IMR-90 (cell line): ENCODE data around the gene MIPEP. TPM values are rescaled to one million over a fixed set of nuclear protein-coding genes. Genes with fewer than 3 reads are reported as not detected.

Experiments
- ATAC-seq: fragments of 200-7000 bp; cut with Tn5 transposase; 2 replicates; pipeline ENCODE4 v1.9.1; 2020; ENCODE audit warnings: low read depth, mild to moderate bottlenecking, moderate library complexity
- BruUV-seq: library from RNA; stranded (reverse); fragments of 400-500 nt; replicated peaks from 2 replicates; lab custom pipeline; 2021; lab: Mats Ljungman, UMichigan
- CTCF ChIA-PET: fragments of 300-600 bp; formaldehyde crosslinking; extraction: SDS; loops from one replicate; lab custom pipeline; 2021; ENCODE audit warnings: antibody characterized with exemption; lab: Yijun Ruan, JAX
- POLR2A ChIA-PET: fragments of 300-600 bp; sonication (Branson Sonifier 250); formaldehyde crosslinking; loops from one replicate; lab custom pipeline; 2022; ENCODE audit warnings: antibody characterized with exemption; ENCODE audit not compliant: unreplicated experiment; lab: Charles Lee
- DNase-seq: peaks from one replicate; pipeline ENCODE4 v3.0.0; 2013
- H2AFZ ChIP-seq: replicated peaks from 2 replicates; pipeline ENCODE3; 2013; ENCODE audit warnings: low read length, mild to moderate bottlenecking; ENCODE audit not compliant: poor library complexity
- H2AK5ac ChIP-seq: 2 replicates; pipeline ENCODE4 v1.6.1; 2013; ENCODE audit warnings: low read depth, low read length, inconsistent platforms
- H2AK9ac ChIP-seq: replicated peaks from 2 replicates; pipeline ENCODE3; 2013; ENCODE audit warnings: mild to moderate bottlenecking, low read depth, low read length, moderate library complexity; ENCODE audit not compliant: poor library complexity
- H2BK120ac ChIP-seq: 2 replicates; pipeline ENCODE4 v1.6.1; 2013; ENCODE audit warnings: low read depth, low read length, inconsistent platforms
- H2BK15ac ChIP-seq: 3 replicates; pipeline ENCODE4 v1.6.1; 2013; ENCODE audit warnings: low read depth, low read length, inconsistent platforms
- H2BK20ac ChIP-seq: 2 replicates; pipeline ENCODE4 v1.6.1; 2013; ENCODE audit warnings: low read depth, mild to moderate bottlenecking, inconsistent platforms, low read length, moderate library complexity
- H2BK5ac ChIP-seq: 2 replicates; pipeline ENCODE4 v1.6.1; 2013; ENCODE audit warnings: mild to moderate bottlenecking, low read depth, low read length, inconsistent platforms; ENCODE audit not compliant: poor library complexity, severe bottlenecking
- H3K14ac ChIP-seq: replicated peaks from 2 replicates; pipeline ENCODE4 v1.6.1; 2013; ENCODE audit warnings: low read depth, low read length, inconsistent platforms
- H3K18ac ChIP-seq: 2 replicates; pipeline ENCODE4 v1.6.1; 2013; ENCODE audit warnings: low read depth, low read length, control low read depth
- H3K23ac ChIP-seq: 2 replicates; pipeline ENCODE4 v1.6.1; 2013; ENCODE audit warnings: low read depth, low read length, inconsistent platforms
- H3K27ac ChIP-seq: 2 replicates; pipeline ENCODE4 v1.5.1; 2013; ENCODE audit warnings: mild to moderate bottlenecking, control low read depth, low read length; ENCODE audit not compliant: insufficient read depth
- H3K27me3 ChIP-seq: 2 replicates; pipeline ENCODE4 v1.6.1; 2013; ENCODE audit warnings: low read length; ENCODE audit not compliant: control insufficient read depth, insufficient read depth
- H3K36me3 ChIP-seq: 2 replicates; pipeline ENCODE4 v1.6.1; 2013; ENCODE audit warnings: low read length, mixed read lengths; ENCODE audit not compliant: control insufficient read depth, insufficient read depth
- H3K4ac ChIP-seq: 2 replicates; pipeline ENCODE4 v1.6.1; 2013; ENCODE audit warnings: low read depth, low read length, inconsistent platforms
- H3K4me1 ChIP-seq: 2 replicates; pipeline ENCODE4 v1.6.1; 2013; ENCODE audit warnings: low read length, mixed read lengths; ENCODE audit not compliant: control insufficient read depth, insufficient read depth
- H3K4me2 ChIP-seq: 2 replicates; pipeline ENCODE4 v1.6.1; 2013; ENCODE audit warnings: low read depth, mild to moderate bottlenecking, control low read depth, low read length, moderate library complexity
- H3K4me3 ChIP-seq: 2 replicates; pipeline ENCODE4 v1.5.1; 2013; ENCODE audit warnings: low read depth, mild to moderate bottlenecking, control low read depth, low read length, moderate library complexity; ENCODE audit not compliant: insufficient read depth
- H3K56ac ChIP-seq: 2 replicates; pipeline ENCODE4 v1.6.1; 2013; ENCODE audit warnings: low read length, inconsistent platforms; ENCODE audit not compliant: insufficient read depth; ENCODE audit errors: extremely low read depth
- H3K79me1 ChIP-seq, 2 experiments: 2 replicates each; pipeline ENCODE4 v1.6.1; 2013; ENCODE audit warnings: low read length in 2 of 2, inconsistent platforms in 1 of 2, low read depth in 1 of 2
- H3K9ac ChIP-seq: 2 replicates; pipeline ENCODE4 v1.6.1; 2013; ENCODE audit warnings: low read depth, low read length, control low read depth
- H3K9me1 ChIP-seq: 2 replicates; pipeline ENCODE4 v1.6.1; 2013; ENCODE audit warnings: low read length, inconsistent platforms; ENCODE audit not compliant: insufficient read depth
- H3K9me3 ChIP-seq: 2 replicates; pipeline ENCODE4 v1.6.1; 2013; ENCODE audit warnings: low read length; ENCODE audit not compliant: control insufficient read depth, insufficient read depth
- H4K20me1 ChIP-seq: 2 replicates; pipeline ENCODE4 v1.6.1; 2013; ENCODE audit warnings: low read length, inconsistent platforms; ENCODE audit not compliant: insufficient read depth
- H4K5ac ChIP-seq: 2 replicates; pipeline ENCODE4 v1.6.1; 2013; ENCODE audit warnings: mild to moderate bottlenecking, low read depth, low read length, control low read depth
- H4K8ac ChIP-seq, 2 experiments: 2 replicates each; pipeline ENCODE4 v1.6.1; 2013; ENCODE audit warnings: low read depth in 2 of 2, low read length in 2 of 2, control low read depth in 1 of 2, inconsistent platforms in 1 of 2
- H4K91ac ChIP-seq: 2 replicates; pipeline ENCODE4 v1.6.1; 2013; ENCODE audit warnings: low read depth, low read length, inconsistent platforms; ENCODE audit not compliant: insufficient read depth
- BHLHE40 ChIP-seq: fragments of 150-350 bp; IDR thresholded peaks from 2 replicates; pipeline ENCODE4 v1.6.1; 2016; ENCODE audit warnings: mild to moderate bottlenecking, low read depth, low read length
- CEBPB ChIP-seq: IDR thresholded peaks from 2 replicates; pipeline ENCODE4 v1.6.1; 2012; ENCODE audit warnings: low read depth, low read length, improper control_type of control experiment
- CHD1 ChIP-seq: IDR thresholded peaks from 2 replicates; pipeline ENCODE4 v1.6.1; 2012; ENCODE audit warnings: low read depth, low read length, improper control_type of control experiment
- ELK1 ChIP-seq: fragments of 150-350 bp; IDR thresholded peaks from 2 replicates; pipeline ENCODE4 v1.6.1; 2016; ENCODE audit warnings: low read depth, mild to moderate bottlenecking, low read length, moderate library complexity, borderline replicate concordance
- FOS ChIP-seq: fragments of 150-350 bp; IDR thresholded peaks from 2 replicates; pipeline ENCODE4 v1.6.1; 2016; ENCODE audit warnings: low read depth, low read length
- MAFK ChIP-seq: IDR thresholded peaks from 2 replicates; pipeline ENCODE4 v1.6.1; 2012; ENCODE audit warnings: low read depth, low read length, improper control_type of control experiment
- MAZ ChIP-seq: IDR thresholded peaks from 2 replicates; pipeline ENCODE4 v1.6.1; 2012; ENCODE audit warnings: low read depth, mild to moderate bottlenecking, low read length, improper control_type of control experiment, moderate library complexity, borderline replicate concordance
- MXI1 ChIP-seq: IDR thresholded peaks from 2 replicates; pipeline ENCODE4 v1.6.1; 2012; ENCODE audit warnings: low read depth, mild to moderate bottlenecking, low read length, moderate library complexity, borderline replicate concordance
- NFE2L2 ChIP-seq: fragments of 150-350 bp; IDR thresholded peaks from 2 replicates; pipeline ENCODE4 v1.6.1; 2016; ENCODE audit warnings: low read depth, mild to moderate bottlenecking, low read length
- POLR2A ChIP-seq: IDR thresholded peaks from 2 replicates; pipeline ENCODE4 v1.6.1; 2012; ENCODE audit warnings: mild to moderate bottlenecking, low read depth, low read length
- RAD21 ChIP-seq: IDR thresholded peaks from 2 replicates; pipeline ENCODE4 v1.6.1; 2012; ENCODE audit warnings: low read length, improper control_type of control experiment
- RCOR1 ChIP-seq: IDR thresholded peaks from 2 replicates; pipeline ENCODE4 v1.6.1; 2012; ENCODE audit warnings: mild to moderate bottlenecking, low read length, improper control_type of control experiment; ENCODE audit not compliant: insufficient replicate concordance
- RFX5 ChIP-seq: IDR thresholded peaks from 2 replicates; pipeline ENCODE4 v1.8.0; 2012; ENCODE audit warnings: low read depth, mild to moderate bottlenecking, low read length, moderate library complexity
- SMC3 ChIP-seq: fragments of 150-350 bp; IDR thresholded peaks from 2 replicates; pipeline ENCODE4 v1.6.1; 2016; ENCODE audit warnings: low read depth, mild to moderate bottlenecking, antibody characterized with exemption, low read length, moderate library complexity
- WGBS, 2 experiments: methylation state at CpG; one replicate each; pipeline versions ENCODE4 v1.1.5 to v1.1.7; 2013; ENCODE audit warnings: missing lambda C conversion rate in 2 of 2; ENCODE audit not compliant: insufficient read length in 1 of 2; ENCODE audit errors: extremely low coverage in 2 of 2; 5-methylcytosine and 5-hydroxymethylcytosine counted together
- dilution Hi-C: fragments of 300-500 bp; cut with HindIII; formaldehyde crosslinking; loops from one replicate; pipeline ENCODE4 v1.14.3; 2018; ENCODE audit warnings: low sequenced_read_pairs; ENCODE audit not compliant: unreplicated experiment
- in situ Hi-C: fragments of 300-500 bp; cut with MboI; formaldehyde crosslinking; loops from 3 replicates; pipeline ENCODE4 v1.14.3; 2019; ENCODE audit warnings: low sequenced_read_pairs, inconsistent platforms, mixed read lengths
- intact Hi-C: fragments of 100-400 bp; cut with micrococcal nuclease; formaldehyde crosslinking; loops from 2 replicates; pipeline ENCODE4 v1.10.0; 2022
- polyA plus RNA-seq, 3 experiments: library from polyadenylated mRNA; depleted of rRNA; stranded (reverse); fragments of >200 nt; gene quantifications; 2 replicates each; pipeline ENCODE4 v1.2.3, GENCODE V29; 2012; ENCODE audit warnings: low replicate concordance in 1 of 3
- total RNA-seq: library from RNA; depleted of rRNA; stranded (reverse); fragments of >200 nt; gene quantifications from 2 replicates; pipeline ENCODE4 v1.2.3, GENCODE V29; 2012
- TF ChIP-seq, protein P1 (sequence below): fragments of 150-350 bp; IDR thresholded peaks from 2 replicates; pipeline ENCODE4 v1.6.1; 2017; ENCODE audit warnings: mild to moderate bottlenecking, antibody characterized with exemption, low read length, low read depth
- TF ChIP-seq, protein P2 (sequence below): conservative IDR thresholded peaks from 2 replicates; pipeline ENCODE4 v1.5.1; 2012; ENCODE audit warnings: mild to moderate bottlenecking, low read depth, low read length, improper control_type of control experiment

MIPEP gene
- total and polyA plus RNA-seq, 2 of the 4 experiments (the other 2 are of a cell fraction): 15.0 to 21.5 TPM

GRCh38 chr13:23852351-23852750, 36.8 kb downstream of the MIPEP start:
- peaks cover 3% of the 10 kb centered on the region for H3K9me1 ChIP-seq
- intact Hi-C loops (no loop called here), dilution Hi-C loops (no loop called here), in situ Hi-C loops (no loop called here)
- no peak overlapping the region for H2BK15ac ChIP-seq
- H2AK9ac ChIP-seq: no peak overlapping the region
- WGBS, 2 experiments: no CpG with 5 or more reads among the region's 2 CpGs
- H3K18ac ChIP-seq: no peak overlapping the region
- no peak overlapping the region for H2BK5ac ChIP-seq
- no peaks in the 10 kb centered on the region for H3K79me1 ChIP-seq
- no peak overlapping the region for H3K9ac ChIP-seq
- BruUV-seq: no TSS peak
- ChIA-PET CTCF (no interaction called here), POLR2A (no interaction called here)
- no peak overlapping the region for H3K14ac ChIP-seq
- H3K36me3 ChIP-seq: peaks cover 8% of the 10 kb centered on the region
- H3K9me3 ChIP-seq: no peaks in the 10 kb centered on the region
- ATAC-seq (no peak), DNase-seq (no peak)
- H3K27ac ChIP-seq: no peak overlapping the region
- H4K8ac ChIP-seq: no peak overlapping the region
- H4K91ac ChIP-seq: no peak overlapping the region
- H3K27me3 ChIP-seq: no peaks in the 10 kb centered on the region
- H3K4me2 ChIP-seq: no peak overlapping the region
- no peak overlapping the region for H2AK5ac ChIP-seq
- no peak overlapping the region for H2BK20ac ChIP-seq
- H2BK120ac ChIP-seq: no peak overlapping the region
- no peak overlapping the region for H3K4ac ChIP-seq
- TF ChIP-seq CHD1: no peak
- no peak for TF ChIP-seq FOS
- no peak for TF ChIP-seq SMC3
- no peak for TF ChIP-seq MXI1
- no peak for TF ChIP-seq RCOR1
- TF ChIP-seq, protein P1, sequence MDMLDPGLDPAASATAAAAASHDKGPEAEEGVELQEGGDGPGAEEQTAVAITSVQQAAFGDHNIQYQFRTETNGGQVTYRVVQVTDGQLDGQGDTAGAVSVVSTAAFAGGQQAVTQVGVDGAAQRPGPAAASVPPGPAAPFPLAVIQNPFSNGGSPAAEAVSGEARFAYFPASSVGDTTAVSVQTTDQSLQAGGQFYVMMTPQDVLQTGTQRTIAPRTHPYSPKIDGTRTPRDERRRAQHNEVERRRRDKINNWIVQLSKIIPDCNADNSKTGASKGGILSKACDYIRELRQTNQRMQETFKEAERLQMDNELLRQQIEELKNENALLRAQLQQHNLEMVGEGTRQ: no peak
- TF ChIP-seq ELK1: no peak
- TF ChIP-seq POLR2A: no peak
- TF ChIP-seq, protein P2, sequence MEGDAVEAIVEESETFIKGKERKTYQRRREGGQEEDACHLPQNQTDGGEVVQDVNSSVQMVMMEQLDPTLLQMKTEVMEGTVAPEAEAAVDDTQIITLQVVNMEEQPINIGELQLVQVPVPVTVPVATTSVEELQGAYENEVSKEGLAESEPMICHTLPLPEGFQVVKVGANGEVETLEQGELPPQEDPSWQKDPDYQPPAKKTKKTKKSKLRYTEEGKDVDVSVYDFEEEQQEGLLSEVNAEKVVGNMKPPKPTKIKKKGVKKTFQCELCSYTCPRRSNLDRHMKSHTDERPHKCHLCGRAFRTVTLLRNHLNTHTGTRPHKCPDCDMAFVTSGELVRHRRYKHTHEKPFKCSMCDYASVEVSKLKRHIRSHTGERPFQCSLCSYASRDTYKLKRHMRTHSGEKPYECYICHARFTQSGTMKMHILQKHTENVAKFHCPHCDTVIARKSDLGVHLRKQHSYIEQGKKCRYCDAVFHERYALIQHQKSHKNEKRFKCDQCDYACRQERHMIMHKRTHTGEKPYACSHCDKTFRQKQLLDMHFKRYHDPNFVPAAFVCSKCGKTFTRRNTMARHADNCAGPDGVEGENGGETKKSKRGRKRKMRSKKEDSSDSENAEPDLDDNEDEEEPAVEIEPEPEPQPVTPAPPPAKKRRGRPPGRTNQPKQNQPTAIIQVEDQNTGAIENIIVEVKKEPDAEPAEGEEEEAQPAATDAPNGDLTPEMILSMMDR: no peak
- TF ChIP-seq MAZ: no peak
- TF ChIP-seq BHLHE40: no peak
- TF ChIP-seq NFE2L2: no peak
- no peak for TF ChIP-seq RAD21
- no peak for TF ChIP-seq CEBPB
- TF ChIP-seq RFX5: no peak
- no peak for TF ChIP-seq MAFK
- H4K5ac ChIP-seq: no peak overlapping the region
- H4K20me1 ChIP-seq: no peaks in the 10 kb centered on the region
- no peak overlapping the region for H2AFZ ChIP-seq
- no peak overlapping the region for H3K4me3 ChIP-seq
- no peak overlapping the region for H3K56ac ChIP-seq
- no peak overlapping the region for H3K23ac ChIP-seq
- H3K4me1 ChIP-seq: no peaks in the 10 kb centered on the region
